Mucosa of rectum (tissue), 2 donors: Measurements from ENCODE around the gene LSMEM2.
"Not testable (repeated sequence)": the region's sequence is repeated elsewhere in the genome, so short reads cannot be mapped to it uniquely, and the experiment has no call there.

Experiments used
- H3K27ac ChIP-seq, 2 donors: one replicate each; pipeline ENCODE4 v1.7.0; 2013; ENCODE audit warnings: inconsistent platforms in 2 of 2, low read depth in 2 of 2, low read length in 2 of 2
- H3K27me3 ChIP-seq, 2 donors: one replicate each; pipeline ENCODE4 v1.7.0; 2013; ENCODE audit warnings: low read length in 2 of 2; ENCODE audit not compliant: control insufficient read depth in 2 of 2, insufficient read depth in 2 of 2
- H3K36me3 ChIP-seq, 2 donors: one replicate each; pipeline ENCODE4 v1.7.0; 2013; ENCODE audit warnings: low read length in 2 of 2; ENCODE audit not compliant: control insufficient read depth in 2 of 2, insufficient read depth in 2 of 2
- H3K4me1 ChIP-seq, 2 donors: one replicate each; pipeline ENCODE4 v1.7.0; 2013; ENCODE audit warnings: low read length in 2 of 2, mild to moderate bottlenecking in 1 of 2; ENCODE audit not compliant: control insufficient read depth in 2 of 2, insufficient read depth in 2 of 2
- H3K4me3 ChIP-seq, 2 donors: one replicate each; pipeline ENCODE4 v1.7.0; 2013; ENCODE audit warnings: low read length in 2 of 2
- H3K9ac ChIP-seq, 2 donors: one replicate each; pipeline ENCODE4 v1.7.0; 2013; ENCODE audit warnings: low read length in 2 of 2, low read depth in 1 of 2, mild to moderate bottlenecking in 1 of 2
- H3K9me3 ChIP-seq, 2 donors: one replicate each; pipeline ENCODE4 v1.7.0; 2013; ENCODE audit warnings: low read length in 2 of 2; ENCODE audit not compliant: control insufficient read depth in 2 of 2
- donor health status: healthy.
- donor health status: Normal muscosa, but diverticular disease.

LSMEM2 gene

DNA sequence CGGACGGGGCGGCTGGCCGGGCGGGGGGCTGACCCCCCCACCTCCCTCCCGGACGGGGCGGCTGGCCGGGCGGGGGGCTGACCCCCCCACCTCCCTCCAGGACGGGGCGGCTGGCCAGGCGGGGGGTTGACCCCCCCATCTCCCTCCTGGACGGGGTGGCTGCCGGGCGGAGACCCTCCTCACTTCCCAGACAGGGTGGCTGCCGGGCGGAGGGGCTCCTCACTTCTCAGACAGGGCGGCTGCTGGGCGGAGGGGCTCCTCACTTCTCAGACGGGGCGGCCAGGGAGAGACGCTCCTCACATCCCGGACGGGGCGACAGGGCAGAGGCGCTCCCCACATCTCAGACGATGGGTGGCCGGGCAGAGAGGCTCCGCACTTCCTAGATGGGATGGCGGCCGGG lies 33.2 kb downstream of the LSMEM2 start:
- H3K4me3 ChIP-seq, H3K27me3 ChIP-seq, H3K27ac ChIP-seq, H3K9ac ChIP-seq, H3K9me3 ChIP-seq, H3K36me3 ChIP-seq: not testable (repeated sequence)
- peaks cover 9 to 12% of the 10 kb centered on the region in 2 donors for H3K4me1 ChIP-seq

DNA sequence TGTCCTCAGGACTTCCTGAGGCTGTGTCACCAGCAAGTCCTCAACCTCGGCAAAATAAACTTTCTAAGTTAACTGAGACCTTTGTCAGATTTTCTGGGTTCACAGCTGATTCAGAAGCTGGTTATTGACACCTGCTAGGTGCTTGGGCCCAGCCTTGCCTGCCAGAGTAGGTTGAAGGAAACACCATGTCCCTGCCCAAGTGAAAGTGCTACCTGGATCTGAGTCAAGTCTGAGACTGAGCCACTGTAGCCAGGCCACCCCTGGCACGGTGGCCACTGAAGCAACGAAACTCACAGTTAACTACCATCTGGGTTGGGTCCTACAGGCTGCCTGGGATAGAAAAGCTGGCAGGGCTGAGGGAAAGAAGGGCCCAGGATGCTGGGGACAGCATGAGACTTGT lies 35.5 kb downstream of the LSMEM2 start:
- Histone ChIP-seq H3K27me3 (no peaks in the 10 kb centered on the region), H3K9ac (no peak overlapping the region), H3K9me3 (no peaks in the 10 kb centered on the region), H3K4me1 (peaks cover 31 to 35% of the 10 kb centered on the region in 2 donors), H3K4me3 (no peak overlapping the region), H3K36me3 (peaks cover 2 to 3% of the 10 kb centered on the region in 2 donors), H3K27ac (no peak overlapping the region)

DNA sequence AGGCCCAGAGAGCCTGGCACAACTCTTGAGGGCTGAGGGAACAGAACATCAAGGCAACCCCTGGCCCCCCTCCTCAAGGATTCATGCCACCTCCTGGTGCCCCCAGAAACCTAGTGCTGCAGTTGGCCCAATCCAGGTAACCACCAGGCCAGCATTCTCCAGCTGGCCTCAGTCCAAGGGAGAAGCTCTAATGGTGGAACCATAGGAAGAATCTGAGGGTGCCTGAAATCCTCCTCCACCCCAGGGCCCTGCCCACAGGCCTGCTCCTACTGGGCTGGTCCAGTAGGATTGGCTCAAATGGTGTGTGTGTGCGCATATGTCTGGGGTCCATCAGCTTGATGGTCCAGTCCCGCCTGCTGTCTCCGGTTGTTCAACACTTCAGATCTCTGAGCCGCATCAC lies 35.9 kb downstream of the LSMEM2 start:
- H3K4me3 ChIP-seq = no peak overlapping the region
- no peaks in the 10 kb centered on the region for H3K27me3 ChIP-seq
- H3K9me3 ChIP-seq = no peaks in the 10 kb centered on the region
- H3K36me3 ChIP-seq = peaks cover 2 to 8% of the 10 kb centered on the region in 2 donors
- H3K4me1 ChIP-seq = peaks cover 36 to 39% of the 10 kb centered on the region in 2 donors
- H3K27ac ChIP-seq = no peak overlapping the region
- H3K9ac ChIP-seq = no peak overlapping the region

DNA sequence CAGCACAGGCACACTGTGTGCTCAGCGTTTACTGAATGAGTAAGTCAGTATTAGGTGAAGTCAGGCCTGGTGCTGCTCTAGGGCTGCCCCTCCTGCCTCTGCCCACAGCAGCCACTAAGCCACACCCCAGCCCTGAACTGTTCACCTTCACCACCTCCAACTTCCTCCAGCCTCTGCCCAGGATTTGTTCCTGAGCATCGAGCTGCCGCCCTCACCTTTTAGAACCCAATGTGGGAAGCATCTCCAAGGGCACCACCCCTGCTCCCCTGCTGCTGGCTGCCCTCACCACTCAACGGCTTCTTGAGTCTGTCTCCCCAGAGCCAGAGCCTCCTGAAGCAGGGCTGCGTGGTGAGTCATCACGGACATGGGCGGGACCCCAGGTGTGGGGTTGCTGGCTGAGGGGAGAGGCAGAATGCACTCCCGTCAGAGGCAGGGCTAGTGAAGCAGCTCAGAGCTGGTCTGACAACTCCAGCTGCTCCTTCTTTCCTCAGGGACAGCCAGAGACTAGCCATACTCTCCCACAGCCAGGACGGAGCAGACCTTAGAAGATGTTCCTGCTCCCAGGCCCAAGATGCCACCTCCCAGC lies 37.9 kb downstream of the LSMEM2 start:
- peak overlapping the region; percentile 23 to 34 for H3K4me3 ChIP-seq
- H3K27ac ChIP-seq = peak overlapping the region; percentile 97 to 98
- H3K36me3 ChIP-seq = peaks cover 2 to 8% of the 10 kb centered on the region in 2 donors

DNA sequence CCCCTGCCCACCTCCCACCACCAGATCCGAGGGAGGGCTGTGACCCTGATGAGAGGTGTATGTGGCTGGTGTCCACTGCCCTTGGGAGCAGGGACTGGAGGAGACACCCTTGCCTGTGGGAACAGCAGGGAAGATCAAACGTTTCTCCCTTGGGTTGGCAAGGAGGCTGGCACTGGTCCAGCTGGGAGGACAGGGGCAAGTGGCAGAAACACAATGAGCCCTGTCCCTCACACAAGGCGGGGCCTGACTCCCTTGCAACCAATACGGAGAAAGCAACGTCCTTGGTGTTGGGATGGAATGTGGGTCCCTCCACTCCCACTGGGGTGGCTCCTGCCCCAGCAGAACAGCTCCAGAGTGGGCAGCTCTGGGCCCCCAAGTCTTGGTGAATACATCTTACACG lies 38.4 kb downstream of the LSMEM2 start:
- peak overlapping the region; percentile 23 to 34 for H3K4me3 ChIP-seq
- peaks cover 2 to 8% of the 10 kb centered on the region in 2 donors for H3K36me3 ChIP-seq
- peak overlapping the region; percentile 97 to 98 for H3K27ac ChIP-seq

More for the DNA sequence above, 37.9 kb downstream of the LSMEM2 start:
- Histone ChIP-seq H3K27me3 (no peaks in the 10 kb centered on the region), H3K9ac (peak overlapping the region; percentile 71 to 82), H3K9me3 (no peaks in the 10 kb centered on the region), H3K4me1 (peaks cover 47 to 49% of the 10 kb centered on the region in 2 donors)

DNA sequence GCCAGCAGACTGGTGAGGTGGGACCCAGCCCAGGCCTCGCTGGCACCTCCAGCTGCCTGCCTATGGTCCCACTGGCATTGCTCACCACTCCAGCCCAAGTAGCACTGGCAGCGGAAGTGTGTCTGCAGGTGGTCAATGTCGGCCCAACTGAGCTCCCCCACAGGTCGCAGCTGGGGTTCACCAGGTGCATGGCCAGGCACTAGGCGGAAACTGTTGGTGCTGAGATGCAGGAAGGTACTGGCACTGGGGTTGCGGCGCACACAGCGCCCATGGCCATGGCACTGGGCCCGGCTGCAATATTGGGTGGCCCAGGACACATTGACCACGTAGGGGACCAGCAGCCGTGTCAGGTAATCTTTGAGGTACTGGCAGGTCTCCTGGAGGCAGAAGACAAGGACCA lies 39.3 kb downstream of the LSMEM2 start:
- Histone ChIP-seq H3K9me3 (no peaks in the 10 kb centered on the region), H3K9ac (peak overlapping the region; percentile 41 to 82), H3K4me1 (peaks cover 55 to 60% of the 10 kb centered on the region in 2 donors), H3K36me3 (peaks cover 2 to 8% of the 10 kb centered on the region in 2 donors), H3K27me3 (no peaks in the 10 kb centered on the region), H3K27ac (peak overlapping the region; percentile 97 to 98), H3K4me3 (peak overlapping the region in 1 of 2 donors; percentile 29)

More for the DNA sequence above, 38.4 kb downstream of the LSMEM2 start:
- Histone ChIP-seq H3K27me3 (no peaks in the 10 kb centered on the region), H3K9me3 (no peaks in the 10 kb centered on the region), H3K9ac (peak overlapping the region; percentile 71 to 82), H3K4me1 (peaks cover 53 to 54% of the 10 kb centered on the region in 2 donors)

DNA sequence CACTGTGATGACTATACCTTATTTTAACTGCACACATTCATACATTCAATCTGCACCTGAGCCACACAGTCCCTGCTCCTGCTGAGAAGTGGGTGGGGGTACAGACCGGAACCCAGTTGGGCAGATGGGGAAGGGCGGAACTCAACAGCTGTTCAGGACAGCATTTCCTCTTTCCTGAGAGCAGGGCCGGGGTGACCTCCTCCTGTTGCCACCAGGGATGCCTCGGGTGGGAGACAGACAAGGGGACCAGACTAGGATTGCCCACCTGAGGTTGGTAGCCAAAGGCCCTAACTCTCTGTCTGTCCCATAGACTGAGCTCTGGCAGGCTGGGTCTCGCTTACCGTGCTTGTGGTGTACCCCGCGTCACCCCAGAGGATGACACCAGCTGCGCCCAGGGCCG lies 39.7 kb downstream of the LSMEM2 start:
- peaks cover 55 to 60% of the 10 kb centered on the region in 2 donors for H3K4me1 ChIP-seq
- peak overlapping the region; percentile 97 to 98 for H3K27ac ChIP-seq
- H3K9me3 ChIP-seq = no peaks in the 10 kb centered on the region
- no peaks in the 10 kb centered on the region for H3K27me3 ChIP-seq
- peak overlapping the region in 1 of 2 donors; percentile 29 for H3K4me3 ChIP-seq
- H3K9ac ChIP-seq = peak overlapping the region in 1 of 2 donors; percentile 82
- peaks cover 2 to 8% of the 10 kb centered on the region in 2 donors for H3K36me3 ChIP-seq

DNA sequence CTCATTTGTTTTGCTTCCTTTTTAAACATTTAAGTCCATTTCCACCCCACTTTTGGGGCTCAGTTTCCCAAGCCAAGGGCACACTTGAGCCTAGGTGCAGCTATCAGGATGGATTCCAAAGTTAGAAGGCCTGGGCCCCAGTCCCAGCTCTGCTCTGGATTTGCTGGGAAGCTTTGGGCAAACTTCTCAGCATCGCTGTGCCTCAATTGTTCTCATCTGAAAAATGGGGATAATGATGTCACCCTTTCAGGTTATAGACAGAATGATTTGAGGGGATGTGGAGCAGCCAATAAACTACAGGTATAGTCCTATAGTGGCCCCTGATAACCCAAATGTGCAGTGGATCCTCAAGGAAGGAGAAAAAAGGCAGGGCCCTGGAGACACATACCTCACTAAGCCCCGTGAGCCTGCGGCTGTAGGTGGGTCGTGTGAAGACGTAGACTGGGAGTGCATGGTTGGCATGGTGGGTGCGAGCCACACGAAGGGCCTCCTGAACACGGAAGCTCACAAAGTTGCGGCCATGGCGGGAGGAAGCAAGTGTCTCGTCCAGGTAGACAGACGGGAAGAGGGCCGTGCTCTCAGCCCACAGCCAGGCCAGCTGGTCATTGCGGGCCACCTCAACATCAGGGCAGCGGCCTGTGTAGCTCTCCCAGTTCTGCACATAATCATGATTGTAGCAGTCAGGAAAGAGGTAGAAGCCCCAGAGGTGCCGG lies 40.5 kb downstream of the LSMEM2 start:
- H3K4me3 ChIP-seq = peak overlapping the region; percentile 6 to 89
- H3K9me3 ChIP-seq = no peaks in the 10 kb centered on the region
- no peaks in the 10 kb centered on the region for H3K27me3 ChIP-seq
- peaks cover 55 to 60% of the 10 kb centered on the region in 2 donors for H3K4me1 ChIP-seq
- peaks cover 2 to 8% of the 10 kb centered on the region in 2 donors for H3K36me3 ChIP-seq
- peak overlapping the region; percentile 26 to 87 for H3K9ac ChIP-seq
- no peak overlapping the region for H3K27ac ChIP-seq

DNA sequence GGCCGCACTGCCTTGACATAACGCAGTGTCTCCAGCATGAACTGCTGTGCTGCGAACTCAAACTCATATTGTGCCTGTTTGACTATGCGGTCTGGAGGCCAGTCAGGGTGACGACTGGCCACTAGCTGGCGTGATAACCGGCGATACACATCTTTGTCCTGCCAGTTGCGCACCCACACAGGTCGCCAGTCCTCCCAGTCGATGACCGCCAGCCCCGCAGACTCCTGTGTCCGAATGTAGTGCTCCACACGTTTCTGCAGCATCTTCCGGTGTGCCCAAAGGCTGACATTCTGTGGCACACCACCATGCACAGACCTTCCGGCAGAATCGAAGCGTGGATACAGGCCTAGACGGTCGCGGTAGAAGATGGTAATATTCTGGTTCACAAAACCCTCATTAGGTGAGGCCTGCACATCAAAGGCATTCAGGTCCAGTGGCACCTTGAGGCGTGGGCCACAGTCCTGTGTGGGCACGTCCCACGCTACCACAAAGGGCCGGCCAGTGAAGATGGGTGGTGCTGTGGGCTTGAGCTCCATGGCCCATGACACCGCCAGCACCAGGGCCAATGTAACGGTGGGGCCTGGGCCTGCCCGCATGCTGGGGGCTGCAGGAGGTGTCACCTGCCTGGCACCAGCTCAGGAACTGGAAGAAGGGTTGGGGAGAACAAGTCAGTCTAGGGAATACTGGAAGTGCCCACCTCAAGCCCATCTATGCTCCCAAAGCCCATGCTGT lies 41.2 kb downstream of the LSMEM2 start:
- Histone ChIP-seq H3K9ac (peak overlapping the region; percentile 87 to 97), H3K4me1 (peaks cover 55 to 60% of the 10 kb centered on the region in 2 donors), H3K9me3 (no peaks in the 10 kb centered on the region), H3K36me3 (peaks cover 2 to 8% of the 10 kb centered on the region in 2 donors), H3K27ac (peak overlapping the region; percentile 93 to 95), H3K27me3 (no peaks in the 10 kb centered on the region), H3K4me3 (peak overlapping the region; percentile 89 to 90)
